NAMALWA (cell line): ENCODE data around the gene GRAMD1B.

ENCODE experiments used
- DNase-seq: peaks from one replicate; pipeline ENCODE4 v3.0.0-alpha.2; 2015; ENCODE audit warnings: low spot score

GRAMD1B gene

DNA sequence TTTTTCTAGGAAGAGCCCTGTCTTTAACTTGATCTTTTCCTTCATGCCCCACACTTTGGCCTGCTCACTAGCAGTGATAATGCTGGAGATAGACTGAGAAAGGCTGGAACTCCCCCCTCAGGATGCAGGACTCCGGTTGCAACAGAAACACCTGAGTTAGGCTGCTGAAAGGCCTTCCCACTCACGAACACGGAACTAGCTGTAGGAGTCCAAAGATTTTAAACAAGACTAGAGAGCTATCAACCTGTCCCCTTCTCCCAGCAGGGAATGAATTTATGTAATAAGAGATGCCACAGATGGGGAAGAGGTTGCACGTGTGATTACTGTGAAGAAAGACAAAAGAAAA lies 211.4 kb downstream of the GRAMD1B start:
- no peak for DNase-seq

- no peak for DNase-seq
Observed at GRCh38 chr11:123642435-123642834, 212.4 kb downstream of the GRAMD1B start.

GRCh38 chr11:123645286-123645975 lies 215.4 kb downstream of the GRAMD1B start:
- no peak for DNase-seq

DNA sequence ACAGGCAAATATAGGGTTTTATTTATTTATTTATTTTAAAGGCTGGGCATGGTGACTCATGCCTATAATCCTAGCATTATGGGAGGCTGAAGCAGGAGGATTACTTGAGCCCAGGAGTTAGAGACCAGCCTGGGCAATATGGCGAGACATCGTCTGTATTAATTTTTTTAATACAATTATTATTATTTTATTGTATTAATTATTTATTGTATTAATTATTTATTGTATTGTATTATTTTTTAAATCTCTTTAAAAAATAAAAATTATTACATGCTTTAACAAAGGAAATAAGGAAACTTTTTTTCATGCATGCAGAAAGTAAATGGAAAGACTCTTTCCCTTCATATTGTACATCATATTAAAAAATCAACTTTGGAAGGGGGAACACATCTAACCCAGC lies 220.8 kb downstream of the GRAMD1B start:
- no peak for DNase-seq

- no peak for DNase-seq
Observed at GRCh38 chr11:123652599-123652998, 222.5 kb downstream of the GRAMD1B start.

GRCh38 chr11:123653483-123653826 lies 223.4 kb downstream of the GRAMD1B start:
- DNase-seq: no peak

- DNase-seq: no peak
Observed at GRCh38 chr11:123653827-123654565, 223.9 kb downstream of the GRAMD1B start.

GRCh38 chr11:123654566-123655081 lies 224.6 kb downstream of the GRAMD1B start, which contains the start of gene SCN3B:
SCN3B (minus strand) TSS chr11:123654624; CDS start chr11:123653801, 823 bp downstream.
- DNase-seq: no peak

DNA sequence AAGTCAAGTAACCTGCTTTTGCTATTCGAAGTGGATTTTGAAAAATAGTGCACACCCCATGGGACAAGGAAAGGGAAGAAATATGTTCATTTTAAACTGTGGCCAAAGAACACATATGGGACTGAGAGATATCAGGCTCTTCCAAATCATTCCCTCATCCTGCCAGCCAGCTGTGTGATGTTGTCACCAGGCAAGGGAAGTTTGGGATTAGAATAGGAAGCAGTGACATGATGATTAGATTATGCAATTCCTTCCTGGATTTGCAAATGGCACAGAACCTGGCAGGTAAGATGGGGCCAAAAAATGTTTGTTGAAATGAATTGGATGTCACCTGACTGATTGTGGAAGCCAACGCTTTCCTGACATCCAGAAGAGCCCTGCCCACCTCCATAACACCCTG lies 229.2 kb downstream of the GRAMD1B start:
- DNase-seq: no peak

- DNase-seq: peak; percentile 51
Observed at GRCh38 chr11:123659965-123660364, 229.9 kb downstream of the GRAMD1B start.

GRCh38 chr11:123665306-123665705 lies 235.2 kb downstream of the GRAMD1B start:
- DNase-seq: no peak

- no peak for DNase-seq
Observed at GRCh38 chr11:123670081-123670480, 240.0 kb downstream of the GRAMD1B start.

GRCh38 chr11:123671534-123671933 lies 241.5 kb downstream of the GRAMD1B start:
- DNase-seq: no peak

DNA sequence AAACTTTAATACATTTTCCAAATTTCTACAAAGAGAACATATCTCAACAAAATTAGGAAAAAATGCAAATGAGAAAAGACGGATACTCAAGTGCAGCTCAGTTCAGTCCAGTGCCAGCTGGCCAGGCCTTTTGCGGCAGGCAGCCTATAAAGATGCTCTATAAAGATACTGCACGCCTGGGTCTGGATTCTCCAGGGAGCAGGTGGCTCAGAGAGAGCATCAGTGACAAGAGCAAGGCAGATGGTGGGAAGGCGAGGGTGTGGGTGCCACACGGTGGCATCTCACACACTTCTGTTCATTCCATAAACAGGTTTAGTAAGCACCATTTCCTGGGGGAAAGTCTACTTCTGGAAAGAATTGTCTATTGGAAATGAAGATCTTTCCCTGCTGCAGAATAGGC lies 242.5 kb downstream of the GRAMD1B start:
- DNase-seq: no peak

- no peak for DNase-seq
Observed at GRCh38 chr11:123674297-123674696, 244.2 kb downstream of the GRAMD1B start.
